Endodermal cell (in vitro differentiated cells): ENCODE data around the gene TOB1. TPM values are rescaled to one million over a fixed set of nuclear protein-coding genes. Genes with fewer than 3 reads are reported as not detected.
A peak's percentile ranks its signal among the peaks of the same experiment; 100 is the strongest.
"Not testable (repeated sequence)": the region's sequence is repeated elsewhere in the genome, so short reads cannot be mapped to it uniquely, and the experiment has no call there.

Source experiments
- DNase-seq: peaks from one replicate; pipeline ENCODE4 v3.0.0-alpha.2; 2017
- H3K27ac ChIP-seq: 2 replicates; pipeline ENCODE4 v1.5.1; 2013; ENCODE audit warnings: mild to moderate bottlenecking, low read depth, low read length, moderate library complexity
- H3K27me3 ChIP-seq: 2 replicates; pipeline ENCODE4 v1.6.1; 2013; ENCODE audit warnings: mild to moderate bottlenecking, low read length, moderate library complexity; ENCODE audit not compliant: insufficient read depth, control insufficient read depth, poor library complexity, severe bottlenecking
- H3K36me3 ChIP-seq: 2 replicates; pipeline ENCODE4 v1.7.0; 2013; ENCODE audit warnings: mild to moderate bottlenecking, low read length, moderate library complexity; ENCODE audit not compliant: control insufficient read depth, insufficient read depth
- H3K4me1 ChIP-seq: one replicate; pipeline ENCODE4 v1.7.0; 2013; ENCODE audit warnings: low read length; ENCODE audit not compliant: control insufficient read depth, insufficient read depth
- H3K4me3 ChIP-seq: 2 replicates; pipeline ENCODE4 v1.5.1; 2013; ENCODE audit warnings: mild to moderate bottlenecking, low read length, moderate library complexity
- H3K9ac ChIP-seq: 2 replicates; pipeline ENCODE4 v1.6.1; 2013; ENCODE audit warnings: mild to moderate bottlenecking, low read length, moderate library complexity; ENCODE audit not compliant: poor library complexity, severe bottlenecking; ENCODE audit errors: extremely low read depth
- H3K9me3 ChIP-seq: 2 replicates; pipeline ENCODE4 v1.6.1; 2013; ENCODE audit warnings: mild to moderate bottlenecking, low read length, moderate library complexity; ENCODE audit not compliant: control insufficient read depth
- H3K27ac Mint-ChIP-seq: 2 replicates; pipeline ENCODE4 v1.8.0; 2020; ENCODE audit warnings: mixed read lengths
- H3K27me3 Mint-ChIP-seq: 2 replicates; pipeline ENCODE4 v1.8.0; 2021; ENCODE audit warnings: mild to moderate bottlenecking, mixed read lengths; ENCODE audit not compliant: insufficient read depth
- H3K36me3 Mint-ChIP-seq: 2 replicates; pipeline ENCODE4 v1.8.0; 2020; ENCODE audit warnings: low read depth, mixed read lengths
- H3K4me1 Mint-ChIP-seq: 2 replicates; pipeline ENCODE4 v1.8.0; 2020; ENCODE audit warnings: mixed read lengths
- H3K4me3 Mint-ChIP-seq: 2 replicates; pipeline ENCODE4 v1.8.0; 2020; ENCODE audit warnings: mild to moderate bottlenecking, moderate library complexity, mixed read lengths
- H3K9me3 Mint-ChIP-seq: 2 replicates; pipeline ENCODE4 v1.8.0; 2020; ENCODE audit warnings: mild to moderate bottlenecking, mixed read lengths
- WGBS, 2 experiments: methylation state at CpG; one replicate each; pipeline versions ENCODE4 v1.1.5 to v1.1.7; 2013; ENCODE audit warnings: missing lambda C conversion rate in 2 of 2, mixed read lengths in 1 of 2; ENCODE audit not compliant: insufficient coverage in 1 of 2, insufficient read length in 1 of 2; 5-methylcytosine and 5-hydroxymethylcytosine counted together
- total RNA-seq, 2 donors: library from RNA; stranded (reverse); fragmentation: NEBNext Ultra II Directional in 1 of 2; extraction: Animal tissue kit (Norgen Biotek cat#: 25700) in 1 of 2; gene quantifications; 2 replicates in 1 of 2; 3 replicates in 1 of 2; pipeline ENCODE4 v1.2.1, GENCODE V29; 2021
- TF ChIP-seq, protein P1 (sequence below): fragments of 200-600 bp; sonication (generic); conservative IDR thresholded peaks from 2 replicates; pipeline ENCODE4 v1.5.0; 2021; ENCODE audit warnings: antibody characterized with exemption, mild to moderate bottlenecking

The TOB1 gene
- total RNA-seq, 2 donors from 2014 or later: 35.5 to 36.3 TPM

DNA sequence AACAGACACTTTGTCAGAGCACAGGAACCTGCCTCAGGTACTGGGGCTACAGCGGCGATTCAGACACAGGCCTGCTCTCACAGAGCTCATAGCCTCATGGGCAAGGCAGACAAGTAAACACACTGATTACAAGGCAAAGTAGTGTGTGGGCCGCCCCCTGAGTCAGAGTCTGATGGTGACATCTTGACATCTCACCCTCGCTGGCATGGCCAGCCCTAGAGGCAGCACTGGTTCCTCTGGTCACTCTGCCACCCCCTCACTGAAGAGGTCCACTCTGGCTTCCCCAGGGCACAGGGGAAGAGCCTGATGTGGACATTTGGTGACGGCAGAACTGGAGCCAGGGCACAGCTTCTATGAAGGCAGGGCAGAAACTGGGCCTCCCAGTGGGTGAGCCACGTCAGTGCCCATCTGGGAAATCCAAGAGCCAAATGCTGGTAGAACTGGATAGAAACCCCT lies 32.9 kb upstream of the TOB1 start:
- peaks cover 16% of the 10 kb centered on the region for H3K4me1 ChIP-seq
- 96 to 99% methylated on average over 6 of the region's 6 CpGs for WGBS, 2 experiments
- H3K27ac Mint-ChIP-seq: no peak overlapping the region
- H3K27ac ChIP-seq: no peak overlapping the region
- no peak overlapping the region for H3K9ac ChIP-seq
- no peak for DNase-seq
- no peaks in the 10 kb centered on the region for H3K27me3 ChIP-seq
- H3K27me3 Mint-ChIP-seq: no peaks in the 10 kb centered on the region
- peaks cover 27% of the 10 kb centered on the region for H3K4me1 Mint-ChIP-seq
- no peaks in the 10 kb centered on the region for H3K36me3 Mint-ChIP-seq
- H3K9me3 Mint-ChIP-seq: peaks cover 2% of the 10 kb centered on the region
- no peak overlapping the region for H3K4me3 Mint-ChIP-seq
- no peaks in the 10 kb centered on the region for H3K9me3 ChIP-seq
- H3K4me3 ChIP-seq: no peak overlapping the region
- TF ChIP-seq, protein P1, sequence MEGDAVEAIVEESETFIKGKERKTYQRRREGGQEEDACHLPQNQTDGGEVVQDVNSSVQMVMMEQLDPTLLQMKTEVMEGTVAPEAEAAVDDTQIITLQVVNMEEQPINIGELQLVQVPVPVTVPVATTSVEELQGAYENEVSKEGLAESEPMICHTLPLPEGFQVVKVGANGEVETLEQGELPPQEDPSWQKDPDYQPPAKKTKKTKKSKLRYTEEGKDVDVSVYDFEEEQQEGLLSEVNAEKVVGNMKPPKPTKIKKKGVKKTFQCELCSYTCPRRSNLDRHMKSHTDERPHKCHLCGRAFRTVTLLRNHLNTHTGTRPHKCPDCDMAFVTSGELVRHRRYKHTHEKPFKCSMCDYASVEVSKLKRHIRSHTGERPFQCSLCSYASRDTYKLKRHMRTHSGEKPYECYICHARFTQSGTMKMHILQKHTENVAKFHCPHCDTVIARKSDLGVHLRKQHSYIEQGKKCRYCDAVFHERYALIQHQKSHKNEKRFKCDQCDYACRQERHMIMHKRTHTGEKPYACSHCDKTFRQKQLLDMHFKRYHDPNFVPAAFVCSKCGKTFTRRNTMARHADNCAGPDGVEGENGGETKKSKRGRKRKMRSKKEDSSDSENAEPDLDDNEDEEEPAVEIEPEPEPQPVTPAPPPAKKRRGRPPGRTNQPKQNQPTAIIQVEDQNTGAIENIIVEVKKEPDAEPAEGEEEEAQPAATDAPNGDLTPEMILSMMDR: no peak
- no peaks in the 10 kb centered on the region for H3K36me3 ChIP-seq

DNA sequence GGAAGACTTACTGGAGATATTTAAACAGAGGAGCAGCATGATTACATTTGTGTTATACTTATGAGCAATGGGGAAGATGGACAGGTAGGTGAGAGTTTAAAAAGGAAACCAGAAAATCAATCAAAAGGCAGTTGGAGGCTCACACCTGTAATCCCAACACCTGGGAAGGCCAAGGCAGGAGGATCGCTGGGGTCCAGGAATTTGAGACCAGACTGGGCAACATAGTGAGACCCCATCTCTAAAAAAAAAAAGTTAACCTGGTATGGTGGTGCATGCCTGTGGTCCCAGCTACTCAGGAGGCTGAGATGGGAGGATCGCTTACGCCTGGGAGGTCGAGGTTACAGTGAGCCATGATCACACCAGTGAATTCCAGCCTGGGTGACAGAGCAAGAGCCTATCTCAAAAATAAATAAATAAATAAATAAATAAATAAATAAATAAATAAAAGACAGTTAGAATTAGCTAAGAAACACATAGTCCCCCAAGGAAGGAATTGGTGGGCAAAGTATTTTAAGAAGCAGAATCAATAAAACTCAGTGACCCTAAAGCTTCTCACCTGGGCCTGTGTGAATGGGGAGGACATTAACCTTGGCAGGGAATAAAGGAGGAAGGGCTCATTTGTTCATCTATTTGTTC lies 32.3 kb upstream of the TOB1 start:
- TF ChIP-seq, protein P1: no peak
- Mint-ChIP-seq H3K4me3 (no peak overlapping the region), H3K4me1 (peaks cover 21% of the 10 kb centered on the region), H3K27me3 (no peaks in the 10 kb centered on the region), H3K36me3 (no peaks in the 10 kb centered on the region), H3K27ac (no peak overlapping the region), H3K9me3 (peaks cover 2% of the 10 kb centered on the region)
- peaks cover 16% of the 10 kb centered on the region for H3K4me1 ChIP-seq
- no peak overlapping the region for H3K9ac ChIP-seq
- H3K4me3 ChIP-seq: no peak overlapping the region
- no peak for DNase-seq
- no peaks in the 10 kb centered on the region for H3K36me3 ChIP-seq
- 95 to 100% methylated on average over 1 to 4 of the region's 4 CpGs for WGBS, 2 experiments
- no peaks in the 10 kb centered on the region for H3K9me3 ChIP-seq
- no peaks in the 10 kb centered on the region for H3K27me3 ChIP-seq
- H3K27ac ChIP-seq: no peak overlapping the region

DNA sequence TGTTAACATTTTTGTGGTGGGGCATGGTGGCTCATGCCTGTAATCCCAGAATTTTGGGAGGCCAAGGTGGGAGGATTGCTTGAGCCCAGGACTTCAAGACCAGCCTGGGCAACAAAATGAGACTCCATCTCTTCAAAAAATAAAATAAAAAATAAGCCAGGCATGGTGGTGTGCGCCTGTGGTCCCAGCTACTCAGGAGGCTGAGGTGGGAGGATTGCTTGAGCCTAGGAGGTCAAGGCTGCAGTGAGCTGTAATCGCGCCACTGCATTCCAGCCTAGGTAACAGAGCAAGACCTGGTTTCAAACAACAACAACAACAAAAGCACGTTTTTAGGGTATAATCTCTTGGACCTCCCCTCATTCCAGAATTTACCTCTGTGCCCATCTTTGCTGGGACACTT lies 28.4 kb upstream of the TOB1 start:
- not testable (repeated sequence) for H3K4me3 Mint-ChIP-seq, H3K9me3 Mint-ChIP-seq, H3K9me3 ChIP-seq, H3K9ac ChIP-seq, DNase-seq, H3K27me3 ChIP-seq, H3K27ac Mint-ChIP-seq, H3K36me3 ChIP-seq, H3K27me3 Mint-ChIP-seq, H3K4me1 ChIP-seq, H3K4me3 ChIP-seq, H3K36me3 Mint-ChIP-seq
- H3K4me1 Mint-ChIP-seq: peaks cover 11% of the 10 kb centered on the region
- 94 to 96% methylated on average over 4 of the region's 4 CpGs for WGBS, 2 experiments
- peak overlapping the region; percentile 16 for H3K27ac ChIP-seq
